Stimulated activated CD4-positive, alpha-beta T cell treated with anti-CD3 and anti-CD28 coated beads, Interleukin-2, amount 100 ng/mL, for 48 hours (primary cell): ENCODE measurements around the gene FYN.

Experiments
- DNase-seq, 2 donors: peaks; one replicate each; pipeline ENCODE4 v3.0.0-alpha.2; 2020

Gene FYN

DNA sequence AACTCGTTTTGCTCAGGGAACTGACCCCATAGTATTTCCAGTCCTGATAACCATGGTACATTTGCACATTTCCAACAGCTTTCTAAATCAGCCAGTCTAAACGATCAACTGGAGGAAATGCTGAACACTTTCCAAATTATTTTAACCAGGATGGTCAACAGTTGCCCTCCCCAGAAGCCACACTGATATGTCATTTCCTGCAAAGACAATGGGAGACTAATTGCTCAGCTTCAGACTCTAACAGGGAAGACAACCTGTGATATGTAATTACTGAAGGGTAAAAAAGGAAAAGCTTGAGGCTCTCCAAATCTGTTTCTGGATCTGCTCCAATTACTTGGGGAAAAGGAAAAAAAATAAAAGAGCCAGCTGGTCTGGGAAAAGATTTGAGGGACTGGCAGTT, 88.8 kb downstream of the FYN start:
- DNase-seq, result no peak

DNA sequence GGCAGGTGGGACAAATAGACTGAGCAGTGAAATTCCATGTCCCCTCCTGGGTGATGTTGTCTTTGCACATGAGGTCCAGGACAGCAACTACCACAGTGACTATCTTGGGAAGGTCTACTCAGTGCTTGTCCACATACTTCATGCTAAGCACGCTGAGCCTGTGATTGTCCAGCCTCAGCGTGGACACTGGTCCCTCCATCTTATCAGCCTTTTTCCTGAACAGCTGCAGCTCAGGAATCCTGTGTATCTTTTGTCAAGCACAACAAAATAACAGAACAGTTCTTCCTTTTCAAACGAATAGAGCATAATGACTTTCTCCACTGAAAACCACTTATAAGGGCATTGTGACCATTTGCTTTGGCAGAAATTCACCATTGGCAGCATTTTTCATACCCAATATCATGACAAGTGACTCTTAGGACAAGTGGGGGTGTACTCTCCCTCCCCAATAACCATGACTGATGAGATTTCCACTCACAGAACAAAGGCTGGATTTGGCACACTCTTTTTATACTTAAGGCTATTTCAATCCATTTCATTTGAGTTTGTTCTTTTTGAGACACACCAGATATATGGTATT, 90.3 kb downstream of the FYN start:
- no peak for DNase-seq

DNA sequence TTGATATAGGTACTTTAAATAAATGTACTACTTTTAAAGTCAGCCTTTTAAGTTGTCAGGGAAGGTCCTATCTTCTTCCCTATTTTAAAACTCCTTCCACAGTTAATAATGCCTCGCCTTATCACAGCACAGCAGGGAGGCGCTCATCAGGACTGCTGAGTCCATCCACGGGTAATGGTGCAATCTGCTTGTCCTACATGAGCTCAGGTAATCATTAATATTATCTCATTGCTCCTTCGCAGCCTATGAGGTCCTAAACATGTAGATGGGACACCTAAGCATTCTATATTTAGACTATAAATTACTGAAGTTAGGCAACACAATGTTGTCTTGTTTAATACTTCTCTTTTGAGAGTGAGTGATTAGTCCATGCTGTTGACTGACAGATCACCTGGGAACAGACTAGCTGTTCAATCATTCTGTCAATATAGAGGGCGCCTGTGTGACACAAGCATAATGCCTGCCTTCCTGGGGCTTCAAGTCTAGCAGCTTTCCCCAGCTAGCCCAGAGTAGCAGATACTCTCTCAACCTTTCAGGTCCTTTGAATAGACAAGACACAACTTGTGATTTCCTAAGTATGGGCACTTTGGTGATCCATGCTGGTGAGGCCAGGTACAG, 91.0 kb downstream of the FYN start:
- no peak for DNase-seq

DNA sequence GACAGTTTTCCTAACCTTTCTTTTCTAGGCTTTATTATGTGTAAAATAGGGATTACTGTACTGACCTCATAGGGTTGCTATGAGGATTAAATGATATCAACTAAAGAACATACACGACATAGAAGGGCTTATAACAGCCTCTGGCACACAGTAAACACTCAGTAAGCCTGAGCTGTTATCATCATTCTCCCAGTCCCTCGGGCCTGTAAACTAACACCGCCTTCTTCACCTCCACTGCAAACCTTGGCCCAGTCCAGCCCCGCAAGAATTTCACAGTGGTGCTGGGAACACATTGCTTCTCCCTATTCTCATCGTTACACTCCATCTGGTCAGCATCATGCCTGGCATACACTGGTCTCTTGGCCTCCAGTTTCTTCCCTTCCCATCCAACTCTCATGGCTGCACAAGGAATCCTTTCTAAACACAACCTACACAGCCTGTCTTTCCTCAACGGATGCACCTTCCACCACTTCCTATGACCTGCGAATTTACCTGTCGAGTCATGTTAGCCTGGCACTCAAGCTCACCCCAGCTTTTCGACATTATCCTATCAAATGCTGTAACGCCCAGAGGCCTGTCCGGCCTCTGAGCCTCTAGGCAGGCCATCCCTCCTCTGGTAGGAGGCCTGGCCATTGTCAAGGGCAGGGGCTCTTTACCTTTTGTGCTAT, 92.1 kb downstream of the FYN start:
- no peak for DNase-seq

- DNase-seq, result no peak
Measured at GRCh38 chr6:111780393-111780792, 92.9 kb downstream of the FYN start.

- no peak for DNase-seq
Measured at GRCh38 chr6:111779660-111780059, 93.6 kb downstream of the FYN start.

GRCh38 chr6:111779031-111779430, 94.2 kb downstream of the FYN start:
- no peak for DNase-seq

- no peak for DNase-seq
Measured at GRCh38 chr6:111777357-111777756, 95.9 kb downstream of the FYN start.

DNA sequence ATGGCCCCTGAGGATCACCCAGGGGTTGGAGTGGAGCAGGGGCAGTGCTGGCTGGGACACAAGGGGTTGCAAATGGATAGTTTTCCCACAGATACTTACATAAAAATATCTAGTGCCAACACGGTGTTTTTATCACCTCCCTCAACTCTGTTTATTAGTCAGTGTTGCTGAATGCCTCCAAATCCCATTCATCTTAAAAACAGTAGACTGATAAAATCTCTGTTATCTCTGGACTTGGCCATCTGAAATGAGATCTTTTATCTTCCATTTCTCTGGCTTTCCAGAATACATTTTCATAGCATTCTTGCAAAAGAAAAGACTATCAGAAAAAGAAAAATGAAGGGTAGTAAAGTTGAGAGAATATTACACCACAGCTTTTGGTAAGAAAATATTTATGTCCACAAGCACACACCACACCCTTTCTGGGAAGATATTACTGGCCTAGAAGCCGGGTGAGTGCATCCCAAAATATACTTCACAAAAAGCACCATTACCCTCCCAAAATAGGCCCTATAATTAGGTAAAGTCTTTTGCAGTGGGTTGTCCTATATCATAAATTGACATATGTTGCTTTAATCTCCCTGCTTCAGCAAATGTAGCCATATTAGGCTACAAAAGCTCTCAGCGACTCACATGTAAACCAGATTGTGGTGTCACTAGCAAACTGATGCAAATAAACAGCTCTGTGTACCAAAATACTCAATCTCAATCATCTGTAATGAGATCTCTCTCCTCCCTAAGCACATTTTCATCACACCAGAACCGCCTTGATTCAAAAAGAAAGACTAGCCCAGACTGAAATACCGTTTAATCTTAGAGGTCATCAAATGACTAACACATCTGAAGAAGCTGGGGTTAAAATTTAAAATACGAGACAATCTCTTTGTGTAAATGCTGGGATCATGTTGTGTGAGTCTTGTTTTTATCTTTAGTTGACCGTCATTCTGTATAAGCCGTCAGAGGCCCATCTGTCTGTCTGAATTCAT, 96.7 kb downstream of the FYN start:
- DNase-seq, result no peak

DNA sequence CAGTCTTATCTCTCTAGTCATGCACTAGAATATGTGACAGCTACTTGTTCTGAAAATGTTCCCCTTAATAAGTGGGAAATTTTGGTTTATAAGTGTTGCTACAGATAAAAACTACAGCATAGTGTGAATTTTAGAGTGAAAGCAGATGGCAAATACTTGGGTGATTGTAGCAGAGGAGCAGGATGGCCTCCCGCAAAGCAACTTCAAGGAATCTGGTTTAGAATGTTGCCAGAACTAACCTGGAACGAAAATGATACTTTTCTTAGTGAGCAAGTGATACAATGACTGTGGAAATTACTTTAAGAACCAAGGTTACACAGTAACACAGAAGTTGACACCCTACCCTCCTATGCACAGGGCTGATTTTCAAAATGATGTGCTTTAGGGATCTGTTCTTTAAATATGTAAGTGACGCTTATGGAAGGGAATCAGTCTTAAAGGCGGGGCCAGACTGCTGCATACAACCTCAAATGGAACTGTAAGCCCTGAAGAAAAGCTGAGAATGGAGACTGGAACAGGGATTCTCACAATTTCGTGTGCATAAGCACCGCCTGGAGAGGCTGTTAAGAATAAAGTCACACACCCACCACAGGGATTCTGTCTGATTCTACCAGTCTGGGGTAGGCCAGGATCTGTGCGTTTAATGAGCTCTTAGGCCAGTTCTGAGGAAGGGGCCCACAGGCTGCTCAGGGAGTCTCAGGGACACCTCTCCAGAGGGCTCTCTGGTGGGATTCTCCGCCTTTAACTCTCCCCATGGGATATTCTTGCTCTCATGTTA, 97.9 kb downstream of the FYN start:
- no peak for DNase-seq

DNA sequence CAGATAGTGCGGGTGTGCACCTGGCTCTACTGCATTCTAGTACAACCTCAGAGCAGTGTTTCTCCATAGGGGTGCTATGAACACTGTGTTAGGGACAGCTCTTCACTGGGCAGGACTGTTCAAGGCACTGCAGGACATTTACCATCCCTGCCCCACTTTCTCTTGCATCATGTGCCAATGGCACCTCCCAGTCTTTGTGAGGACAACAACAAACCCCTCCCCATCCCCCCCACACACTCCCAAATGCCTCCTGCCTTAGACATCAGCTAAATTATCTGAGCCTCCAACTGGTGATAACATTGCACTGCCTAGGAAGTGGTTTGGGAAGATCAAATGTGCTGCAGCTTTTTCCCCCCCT, 98.9 kb downstream of the FYN start:
- no peak for DNase-seq

DNA sequence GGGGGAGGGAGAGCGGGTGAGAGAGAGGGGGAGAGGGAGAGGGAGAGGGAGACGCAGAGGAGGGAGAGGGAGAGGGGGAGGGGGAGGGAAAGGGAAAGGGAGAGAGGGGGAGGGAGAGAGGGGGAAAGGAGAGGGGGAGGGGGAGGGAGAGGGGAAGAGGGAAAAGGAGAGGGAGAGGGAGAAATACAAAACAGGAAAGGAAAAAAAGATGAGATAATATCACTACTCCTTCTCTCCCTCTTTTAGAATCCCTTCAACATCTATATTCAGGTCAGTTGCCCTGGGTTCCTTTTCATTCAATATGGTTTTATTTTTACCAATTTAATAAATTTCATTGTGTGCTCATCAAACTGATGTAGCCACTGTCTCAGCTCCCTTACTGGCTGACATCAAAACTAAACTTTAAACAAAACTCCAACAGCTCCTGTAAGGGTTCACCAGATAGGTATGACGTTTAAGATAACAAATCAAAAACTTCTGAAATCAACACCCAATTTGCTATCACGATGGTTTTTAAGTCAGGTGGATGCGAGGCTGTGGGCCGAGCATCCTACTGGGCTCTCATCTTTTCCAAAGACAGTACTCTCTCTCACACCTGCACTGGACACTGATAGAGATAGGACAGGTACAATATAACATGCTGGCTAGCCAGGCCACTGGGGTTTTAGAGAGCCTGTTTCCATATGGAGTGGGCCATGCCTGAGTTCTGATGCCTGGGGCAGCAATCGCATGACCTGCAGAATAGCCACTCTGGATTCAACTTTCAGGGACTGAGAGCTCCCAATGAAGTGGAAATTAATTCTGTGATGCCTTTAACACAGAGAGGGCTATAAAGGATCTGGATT, 99.5 kb downstream of the FYN start:
- no peak for DNase-seq

- DNase-seq, result no peak
Measured at GRCh38 chr6:111772381-111772780, 100.9 kb downstream of the FYN start.

GRCh38 chr6:111771629-111772028, 101.6 kb downstream of the FYN start:
- no peak for DNase-seq

GRCh38 chr6:111771094-111771432, 102.2 kb downstream of the FYN start:
- DNase-seq, result no peak

DNA sequence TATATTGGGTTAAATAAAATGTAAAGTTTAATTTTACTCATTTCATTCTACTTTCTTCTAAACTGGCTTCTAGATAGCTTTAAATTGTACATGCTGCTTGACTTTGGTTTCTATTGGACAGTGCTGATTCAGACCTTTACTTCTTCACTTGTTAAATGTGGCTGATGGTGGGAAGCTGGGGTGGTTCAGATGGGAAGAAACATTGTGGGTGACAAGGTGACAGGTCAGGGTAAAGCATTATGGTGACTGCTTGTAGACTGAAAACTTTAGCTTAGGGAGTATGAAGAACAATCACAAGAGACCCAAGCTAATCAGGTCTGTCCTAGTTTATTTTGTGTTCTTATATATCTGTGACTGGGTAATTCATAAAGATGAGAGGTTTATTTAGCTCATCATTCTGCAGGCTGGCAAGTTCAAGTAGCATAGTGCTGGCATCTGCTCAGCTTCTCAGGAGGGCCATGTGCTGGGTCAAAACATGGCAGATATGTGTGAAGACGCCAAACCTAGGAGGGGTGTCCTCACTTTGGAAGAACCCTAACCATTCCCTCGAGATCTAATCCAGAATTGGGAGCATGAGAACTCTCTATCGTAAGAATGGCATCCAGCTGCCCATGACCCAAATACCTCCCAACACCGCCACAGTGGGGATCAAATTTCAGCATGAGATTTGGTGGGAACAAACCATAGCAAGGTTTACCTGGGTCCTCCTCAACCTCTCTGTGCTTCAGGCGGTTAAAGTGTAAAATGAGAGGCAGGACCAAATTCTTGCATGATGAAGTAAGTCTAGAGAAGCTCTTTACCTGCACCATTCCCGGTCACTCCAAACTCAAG, 102.8 kb downstream of the FYN start:
- no peak for DNase-seq

GRCh38 chr6:111769365-111770152, 103.7 kb downstream of the FYN start:
- DNase-seq, result no peak

- no peak for DNase-seq
Measured at GRCh38 chr6:111768431-111768770, 104.9 kb downstream of the FYN start.

GRCh38 chr6:111767752-111768430, 105.4 kb downstream of the FYN start:
- DNase-seq, result no peak
